ENCODE results near the gene TTC38.

TTC38 gene

GRCh38 chr22:46335201-46336118 lies 67.7 kb downstream of the TTC38 start, which contains the start of gene TRMU:
Gene TRMU (plus strand): TSS chr22:46335714. CDS start chr22:46335765, 51 bp downstream.
- peak; percentile 78 for DNase-seq

GRCh38 chr22:46336119-46337078 lies 68.6 kb downstream of the TTC38 start:
- no peak for DNase-seq

GRCh38 chr22:46337870-46338269 lies 70.1 kb downstream of the TTC38 start:
- DNase-seq, result no peak

- no peak for DNase-seq
Measured at GRCh38 chr22:46338636-46339035, 70.8 kb downstream of the TTC38 start.

- DNase-seq, result no peak
Measured at GRCh38 chr22:46339956-46340355, 72.1 kb downstream of the TTC38 start.

- DNase-seq, result no peak
Measured at GRCh38 chr22:46340676-46341075, 72.9 kb downstream of the TTC38 start.

Data from CD4-positive, alpha-beta T cell treated with Interleukin-12 subunit alpha and Interleukin-12 subunit beta, for 1 hour (primary cell).